Ammon's horn (tissue), 1 donor: ENCODE measurements around the gene RUNX1.

Source experiments
- DNase-seq: peaks from one replicate; pipeline ENCODE4 v3.0.0-alpha.2; 2016; ENCODE audit warnings: low spot score

The RUNX1 gene

DNA sequence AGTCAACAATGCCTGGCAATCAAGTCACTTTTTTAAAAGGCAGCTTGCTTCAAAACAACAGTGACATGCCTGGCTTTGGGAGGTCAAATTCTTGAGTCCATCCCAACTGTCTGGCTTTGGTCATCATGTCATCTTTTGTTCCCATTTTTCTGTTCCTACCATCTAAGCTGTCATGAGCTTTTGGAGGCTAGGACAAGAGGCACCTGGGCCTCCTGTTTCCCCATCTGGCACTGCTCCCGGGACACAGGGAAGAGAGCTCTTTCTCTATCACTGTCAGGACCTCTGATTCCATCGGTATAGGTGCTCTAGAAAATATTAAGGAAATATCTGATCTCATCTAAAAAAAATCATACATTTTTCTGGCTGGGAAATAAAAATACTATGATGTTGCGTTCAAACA, 224.0 kb downstream of the RUNX1 start:
- no peak for DNase-seq

DNA sequence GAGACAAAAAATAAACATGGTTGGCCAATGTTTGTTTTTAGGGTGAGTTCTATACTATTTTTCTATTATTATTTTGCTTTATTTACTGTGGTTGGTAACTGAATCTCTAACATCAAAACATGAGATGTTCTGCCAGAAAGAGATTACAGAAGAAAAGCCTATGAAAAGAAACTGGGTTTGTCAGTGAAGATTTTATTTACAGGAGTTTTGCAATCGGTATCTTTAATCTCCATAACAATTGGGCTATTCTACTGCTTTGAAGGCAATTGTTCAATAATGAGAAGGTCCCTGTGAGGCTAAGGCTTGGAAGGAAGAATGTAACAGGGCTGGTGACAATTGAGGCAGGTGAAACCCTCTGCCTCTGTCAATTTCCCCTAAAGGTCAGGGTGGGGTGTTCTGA, 224.8 kb downstream of the RUNX1 start:
- DNase-seq: no peak

DNA sequence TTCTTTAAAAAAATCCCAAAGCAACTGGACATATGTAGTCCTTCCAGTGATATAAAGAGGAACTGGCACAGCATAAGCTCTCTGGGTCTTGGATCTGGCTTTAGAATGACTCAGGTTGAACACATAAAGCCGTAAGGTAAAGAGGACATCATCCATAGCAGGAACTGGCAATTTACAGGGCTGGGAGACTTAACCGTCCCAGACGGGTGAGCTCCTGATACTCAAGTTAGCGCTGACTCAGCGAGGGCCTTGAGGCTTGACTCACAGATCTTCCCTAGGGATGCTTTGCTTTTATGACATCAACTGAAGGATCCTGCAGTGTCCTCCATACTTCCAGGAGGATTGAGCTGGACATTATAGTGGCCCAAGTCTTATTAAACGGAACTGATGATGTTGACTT, 226.2 kb downstream of the RUNX1 start:
- DNase-seq: no peak

DNA sequence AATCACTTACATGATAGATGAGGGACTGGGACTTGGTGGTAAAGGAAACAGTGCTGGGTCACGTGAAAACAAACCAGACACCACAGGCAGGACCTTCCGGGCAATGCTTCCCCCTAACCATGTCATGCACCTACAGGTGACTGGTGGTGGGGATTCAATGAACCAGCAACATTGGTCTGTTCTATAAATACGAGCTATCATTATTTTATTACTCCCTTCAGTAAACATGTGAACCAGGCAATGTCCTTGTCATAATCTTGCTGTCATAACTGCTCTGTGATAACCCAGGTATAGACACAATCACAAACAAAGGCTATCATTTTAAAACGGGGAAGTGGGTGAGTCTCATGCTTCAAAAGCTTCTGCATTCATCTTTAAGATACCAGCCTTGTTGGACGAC, 226.9 kb downstream of the RUNX1 start:
- no peak for DNase-seq

DNA sequence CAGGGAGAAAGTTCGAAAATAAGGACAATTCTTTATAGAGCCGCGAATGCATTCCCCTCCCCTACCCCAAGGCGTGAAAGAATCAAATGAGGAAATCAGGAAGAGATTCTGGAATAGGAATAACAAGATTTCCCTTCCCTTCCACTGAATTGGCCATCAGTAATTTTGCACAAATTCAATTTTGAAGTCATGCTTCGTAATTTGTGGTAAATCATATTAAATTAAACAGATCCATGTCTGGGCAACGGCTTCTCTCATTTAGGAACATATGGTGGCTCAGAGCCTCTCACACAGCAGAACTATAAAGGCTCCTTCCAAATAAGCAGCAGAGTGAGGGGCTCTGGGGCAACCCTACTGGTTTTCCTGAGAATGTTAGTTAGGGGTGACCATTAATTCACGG, 227.4 kb downstream of the RUNX1 start:
- no peak for DNase-seq

DNA sequence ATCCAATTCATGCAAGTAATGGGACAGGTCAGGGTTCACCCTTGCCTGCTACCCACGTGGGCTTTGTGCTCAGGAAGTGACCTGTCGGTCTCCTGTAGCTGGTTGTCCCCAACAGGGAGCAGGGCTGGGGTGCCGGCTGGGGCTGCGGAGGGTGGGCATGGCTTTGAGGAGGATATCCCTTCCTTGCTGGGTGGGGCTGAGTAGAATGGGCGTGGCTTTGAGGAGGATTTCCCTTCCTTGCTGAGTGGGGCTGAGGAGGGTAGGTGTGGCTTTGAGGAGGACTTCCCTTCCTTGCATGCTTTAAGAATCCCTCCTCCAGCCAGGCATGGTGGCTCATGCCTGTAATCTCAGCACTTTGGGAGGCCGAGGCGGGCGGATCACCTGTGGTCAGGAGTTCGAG, 229.1 kb downstream of the RUNX1 start:
- DNase-seq: no peak

DNA sequence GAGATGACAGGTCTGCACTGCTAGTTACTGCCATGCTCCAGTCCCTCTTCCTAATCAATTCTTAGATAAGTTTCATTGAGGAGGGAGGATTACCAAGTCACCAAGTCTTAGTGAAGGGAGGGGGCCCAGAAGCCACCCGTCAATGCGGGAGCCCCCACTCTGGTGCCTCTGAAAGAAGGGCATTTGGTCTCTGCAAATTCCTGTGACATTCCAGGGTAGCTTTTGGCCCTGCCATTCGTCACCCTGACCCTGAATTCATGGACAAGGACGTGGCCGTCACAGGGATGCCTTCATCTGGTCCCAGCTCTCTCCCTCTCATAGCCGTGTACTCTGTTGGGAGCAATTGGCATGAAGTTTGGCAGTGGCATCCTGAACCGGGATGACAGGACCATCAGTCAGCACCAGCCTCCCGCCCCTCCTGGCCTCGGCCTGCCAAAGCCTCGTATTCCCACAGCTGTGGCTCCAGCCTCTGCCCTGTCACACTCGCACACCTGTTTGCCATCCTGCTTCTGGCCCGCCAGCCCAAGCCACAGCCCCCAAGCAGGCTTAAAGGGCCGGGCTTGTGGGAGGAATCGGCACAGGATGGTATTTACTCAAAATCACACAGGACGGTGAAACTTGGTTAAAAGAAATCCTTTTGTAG, 229.6 kb downstream of the RUNX1 start:
- no peak for DNase-seq

DNA sequence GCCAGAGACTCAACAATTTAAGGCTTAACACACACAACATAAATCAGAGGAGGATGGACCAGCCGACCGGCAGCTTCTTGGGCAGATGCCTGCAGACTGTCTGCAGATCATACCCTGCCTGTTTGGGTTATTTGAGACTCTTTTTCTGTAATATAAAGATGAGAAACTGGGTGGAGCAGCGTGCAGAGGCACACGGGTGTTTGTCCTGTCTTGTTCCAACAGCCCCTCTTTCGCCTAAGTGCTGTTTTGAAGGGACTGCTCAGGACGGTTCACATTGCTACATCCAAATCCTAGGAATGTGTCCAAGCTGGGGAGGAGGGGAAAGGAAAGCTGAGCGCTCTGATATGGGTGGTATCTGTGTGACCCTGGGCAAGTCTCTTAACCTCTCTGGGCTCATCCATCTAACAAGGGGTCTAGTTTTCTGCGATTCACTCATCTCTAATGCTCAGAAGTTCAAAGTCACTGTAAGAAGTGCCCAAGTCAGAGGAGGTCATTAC, 230.4 kb downstream of the RUNX1 start:
- no peak for DNase-seq

DNA sequence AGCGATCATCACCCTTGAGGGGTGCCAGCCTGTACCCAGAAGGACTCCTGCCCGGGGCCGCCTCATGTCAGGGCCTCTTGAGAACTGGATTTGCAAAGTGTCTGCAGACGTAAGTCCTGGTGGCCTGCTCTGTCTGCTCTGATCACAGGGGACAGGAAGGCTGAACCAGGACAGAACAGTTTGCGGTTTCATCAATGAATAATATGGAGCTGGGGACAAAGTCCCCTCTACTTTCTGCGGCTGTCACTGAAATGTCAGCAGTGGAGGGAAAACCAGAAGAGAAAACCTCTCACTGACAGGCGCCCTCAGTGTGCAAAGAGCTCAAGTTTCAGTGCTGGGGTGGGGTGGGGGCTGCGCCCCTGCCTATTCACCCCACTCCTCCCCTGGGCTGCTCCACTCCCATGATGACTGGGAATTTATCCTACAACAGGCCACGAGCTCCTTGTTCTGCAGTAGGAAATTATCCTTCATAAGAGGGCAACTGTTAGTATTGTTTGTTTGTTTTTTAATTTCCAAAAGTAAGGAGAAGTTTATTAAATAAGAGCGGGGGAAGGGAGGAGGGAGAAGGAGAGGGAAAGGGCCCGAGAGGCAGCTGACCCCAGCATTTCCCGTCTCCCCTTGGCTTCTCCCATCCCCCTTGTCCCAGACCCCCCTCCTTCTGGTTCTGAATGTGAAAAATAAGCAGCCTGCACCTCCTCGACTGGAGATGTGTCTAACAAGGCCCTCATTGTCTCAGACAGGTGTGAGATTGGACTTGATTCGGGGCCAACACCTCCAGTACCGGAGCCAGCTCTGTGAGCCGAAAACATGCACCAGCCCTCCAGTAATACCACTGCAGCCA, 231.1 kb downstream of the RUNX1 start:
- no peak for DNase-seq

DNA sequence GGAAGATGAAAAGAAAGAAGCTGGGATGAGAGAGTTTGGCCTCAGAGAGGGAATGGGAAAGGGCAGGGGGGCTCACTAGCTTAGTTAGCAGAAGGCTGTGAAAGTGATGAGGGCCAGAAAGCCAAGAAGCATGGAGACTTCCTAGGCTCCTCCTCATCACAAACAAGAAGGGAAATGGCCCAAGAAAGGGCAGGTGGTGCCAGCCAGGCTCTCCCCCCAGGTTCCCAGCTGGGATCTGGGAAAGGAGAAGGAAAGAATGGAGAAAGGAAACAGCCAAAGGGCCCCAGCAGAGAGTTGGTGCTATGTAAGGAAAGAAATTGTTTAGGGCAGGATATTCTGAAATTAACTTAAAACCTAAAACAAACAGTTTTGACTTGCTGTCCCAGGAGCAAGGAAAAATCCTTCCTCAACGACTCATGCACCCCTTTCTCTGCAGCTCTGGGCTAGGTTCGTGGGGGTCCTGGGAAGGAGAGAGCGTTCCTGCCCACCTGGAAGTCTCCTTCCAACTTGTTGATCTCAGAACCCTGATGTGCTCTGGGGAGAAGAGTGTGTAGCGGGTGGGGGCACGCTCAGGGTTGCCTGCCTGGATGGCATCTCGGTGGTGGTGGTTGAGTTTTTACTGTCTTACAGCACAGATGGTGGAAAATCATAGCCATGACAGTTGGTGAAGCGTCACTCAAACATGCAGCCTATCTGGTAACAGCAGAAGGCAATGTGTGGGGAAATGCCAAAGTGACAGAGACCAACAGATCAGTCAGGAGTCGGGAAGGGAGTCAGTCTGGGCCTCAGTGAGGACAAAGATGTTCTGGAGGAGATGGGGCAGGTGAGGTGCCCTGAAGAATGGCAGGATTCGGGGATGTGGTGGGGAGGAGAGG, 233.0 kb downstream of the RUNX1 start:
- DNase-seq: no peak

DNA sequence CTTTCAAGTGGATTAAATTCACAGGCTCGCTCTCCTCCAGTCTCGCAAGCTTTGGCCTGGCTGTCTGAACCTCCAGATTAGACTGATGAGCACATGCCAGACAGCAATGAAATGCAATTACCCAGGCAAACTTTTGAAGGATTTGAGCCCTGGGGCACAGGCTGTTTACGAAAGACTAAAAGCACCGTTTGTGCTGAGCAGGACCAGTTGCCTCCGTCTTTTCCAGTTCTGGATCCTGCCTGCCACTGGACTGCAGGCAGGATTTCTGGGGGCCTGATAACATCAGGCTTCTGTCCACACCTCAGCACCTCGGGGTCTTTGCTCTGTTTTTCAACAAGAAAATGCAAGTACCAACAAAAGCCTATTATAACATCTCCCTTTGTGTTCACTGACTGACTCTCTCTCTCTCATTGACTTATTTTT, 234.6 kb downstream of the RUNX1 start:
- DNase-seq: no peak

DNA sequence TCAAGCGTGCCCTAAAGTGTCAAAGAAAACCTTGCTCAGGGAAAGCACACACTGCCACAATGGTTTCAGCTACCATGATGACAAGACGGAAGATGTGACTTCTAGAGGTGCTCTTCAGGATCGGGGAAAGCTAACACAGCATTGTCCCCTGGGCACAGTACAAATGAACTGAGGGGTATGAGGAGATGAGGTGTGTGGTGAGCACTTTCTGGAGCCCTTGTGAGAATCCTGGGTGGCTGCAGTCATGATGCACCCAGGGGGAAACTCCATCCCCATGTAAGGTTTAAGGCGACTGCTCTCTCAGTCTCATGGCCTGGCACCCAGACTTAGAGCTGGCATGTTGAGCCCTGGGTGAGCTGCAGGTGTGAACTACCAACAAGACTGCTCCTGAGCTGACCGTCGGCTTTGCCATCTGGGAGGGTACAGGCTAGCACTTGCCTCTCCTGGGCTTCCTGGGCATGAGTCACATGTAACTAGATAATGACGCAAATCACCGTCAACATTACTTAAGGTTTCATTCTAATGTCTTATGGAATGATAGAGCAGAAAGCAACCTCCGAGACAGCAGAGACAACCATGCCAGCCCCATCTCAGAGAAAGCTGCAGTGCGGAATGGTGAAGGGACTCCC, 235.7 kb downstream of the RUNX1 start:
- DNase-seq: no peak

DNA sequence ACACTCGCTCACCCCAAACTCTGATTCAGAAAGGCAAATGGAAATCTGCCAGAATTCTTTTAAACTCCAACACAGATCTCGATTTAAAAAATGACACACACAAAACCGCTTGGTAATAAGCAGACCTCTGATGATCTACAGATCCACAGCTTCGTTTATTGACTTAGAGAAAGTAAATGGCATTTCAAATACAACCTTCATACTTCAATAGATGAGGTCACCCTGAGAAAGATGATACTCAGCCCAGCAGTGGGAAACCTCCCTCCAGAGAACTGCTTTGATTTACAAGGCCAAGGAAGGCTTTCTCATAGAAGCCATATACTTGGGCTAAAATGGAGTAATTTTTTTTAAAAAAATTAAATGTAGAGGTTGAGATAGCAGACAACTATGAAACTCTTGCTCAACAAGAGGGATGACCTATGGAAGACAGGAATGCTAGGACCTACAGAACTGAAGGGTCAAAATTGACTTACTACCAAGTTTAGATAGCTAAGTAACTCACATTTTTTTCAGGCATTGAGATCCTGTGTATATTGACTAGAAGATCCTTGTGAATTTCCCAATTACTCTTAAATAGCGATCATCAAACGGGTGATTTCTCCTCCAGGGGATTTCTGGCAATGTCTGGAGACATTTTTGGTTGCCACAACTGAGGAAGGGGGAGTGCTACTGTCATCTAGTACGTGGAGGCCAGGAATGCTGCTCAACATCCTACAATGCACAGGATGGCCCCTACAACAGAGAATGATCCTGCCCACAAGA, 236.4 kb downstream of the RUNX1 start:
- DNase-seq: no peak

DNA sequence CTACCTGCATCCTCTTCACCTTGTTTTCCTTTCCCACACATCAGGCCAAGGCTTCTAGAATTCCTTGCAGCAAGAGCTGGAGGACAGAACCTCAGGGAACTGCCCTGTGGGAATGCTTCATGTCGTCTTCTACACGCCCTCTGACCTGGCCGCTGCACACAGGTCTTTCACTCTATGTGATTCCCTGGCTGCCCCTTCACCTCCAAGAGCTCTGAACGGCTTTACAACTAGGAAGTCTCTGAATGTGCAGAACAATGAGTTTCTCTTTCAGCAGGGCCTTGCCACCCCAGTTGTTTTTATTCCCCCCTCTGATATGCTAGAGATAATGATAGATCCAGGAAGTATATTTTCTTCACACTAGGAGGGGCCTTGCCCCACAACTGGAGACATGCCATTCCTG, 237.7 kb downstream of the RUNX1 start:
- no peak for DNase-seq

DNA sequence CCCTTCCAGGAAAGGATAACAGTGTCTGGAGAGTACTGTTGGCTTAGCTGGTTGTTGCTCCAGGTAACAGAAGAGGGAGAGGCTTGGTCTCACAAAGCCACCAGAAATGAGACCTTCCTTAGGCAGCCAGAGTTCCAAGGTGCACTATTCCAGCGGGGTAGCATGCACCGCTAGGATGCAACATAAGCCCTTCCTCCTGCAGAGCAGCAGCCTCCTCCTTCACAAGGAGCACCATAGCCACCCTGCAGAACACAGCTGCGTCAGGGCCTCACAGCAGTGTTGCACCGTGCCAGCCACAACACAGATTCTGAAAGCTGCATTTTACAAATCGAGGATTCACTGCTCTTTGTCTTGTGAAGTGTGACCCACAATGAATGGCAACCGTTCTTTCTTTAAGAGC, 238.3 kb downstream of the RUNX1 start:
- DNase-seq: no peak

DNA sequence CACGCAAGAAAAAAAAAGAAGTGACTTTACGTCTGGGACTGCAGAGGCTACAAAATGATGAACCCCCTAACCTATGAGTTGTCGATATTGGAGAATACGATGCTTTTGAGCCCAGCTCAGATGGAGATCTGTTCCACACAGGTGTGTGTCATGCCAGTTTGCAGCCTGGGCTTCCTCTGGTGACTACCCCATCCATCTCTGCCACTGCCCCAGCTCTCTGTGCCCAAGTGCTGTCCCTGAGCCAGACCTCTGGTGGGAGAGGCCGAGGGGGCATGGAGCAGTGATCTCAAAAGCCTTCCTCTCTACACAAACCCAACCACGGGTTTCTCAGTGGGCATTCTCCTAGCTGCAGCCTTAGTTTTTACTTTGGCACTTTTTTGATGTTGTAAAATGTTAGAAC, 239.3 kb downstream of the RUNX1 start:
- DNase-seq: no peak

DNA sequence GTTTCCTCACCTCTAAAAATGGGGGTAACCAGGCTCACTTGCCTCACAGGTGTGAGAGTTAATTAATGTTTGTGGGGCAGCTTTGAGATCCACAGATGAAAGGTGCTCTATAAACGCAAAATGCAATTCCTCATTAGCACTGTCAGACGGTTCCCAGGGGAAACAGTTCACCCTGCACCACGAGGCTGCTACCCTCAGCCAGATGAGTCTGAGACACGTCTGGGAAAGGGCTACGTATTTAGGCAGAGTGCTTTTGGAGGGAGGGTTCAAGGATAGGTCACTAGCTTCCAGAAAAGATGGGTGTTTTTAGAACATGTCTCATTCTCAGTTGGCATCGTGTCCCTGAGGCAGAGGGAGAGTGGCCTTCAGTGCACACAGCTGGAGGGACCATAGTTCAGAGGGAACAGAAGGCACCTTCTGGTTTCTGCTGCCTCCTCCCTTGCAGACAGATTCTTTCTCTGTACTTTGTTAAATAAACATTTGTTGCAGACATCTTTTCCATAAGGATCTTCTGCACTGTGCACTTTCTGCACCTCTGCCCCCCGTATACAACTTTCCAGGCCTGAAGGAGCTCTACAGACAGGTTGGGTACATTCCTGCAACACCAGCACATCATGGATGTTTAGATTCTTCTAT, 240.4 kb downstream of the RUNX1 start:
- DNase-seq: no peak

DNA sequence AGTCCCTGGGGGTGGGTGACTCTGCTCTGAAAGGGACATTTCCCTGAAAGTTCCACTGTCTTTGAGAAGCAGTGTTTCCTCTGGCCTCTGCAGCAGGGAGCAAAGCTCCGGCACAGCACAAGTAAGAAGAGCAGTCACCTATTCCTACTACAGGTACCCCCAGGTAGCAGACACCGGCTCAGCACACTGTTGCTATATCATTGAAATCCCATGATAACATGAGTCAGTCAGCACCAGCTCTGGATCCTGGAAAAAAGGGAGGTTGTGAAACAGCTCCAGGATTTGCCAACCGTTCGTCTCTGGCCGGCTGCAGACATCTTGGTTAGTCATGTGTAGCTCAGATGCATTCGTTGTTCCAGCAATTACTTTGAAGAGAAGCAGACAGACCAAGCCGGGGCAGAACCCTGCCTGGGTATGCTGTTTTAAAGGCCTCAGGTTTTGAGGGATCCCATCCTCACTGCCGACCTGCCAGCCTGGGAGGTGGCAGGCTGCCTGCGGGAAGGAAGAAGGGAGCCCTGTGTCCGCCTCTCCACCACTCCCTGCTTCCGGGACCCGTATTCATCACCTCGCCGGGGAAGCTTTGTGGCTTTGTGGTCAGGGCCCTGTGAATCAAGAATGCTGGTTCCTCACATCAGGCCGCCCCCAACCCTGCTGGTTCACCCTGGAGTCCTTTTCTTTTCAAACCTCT, 241.1 kb downstream of the RUNX1 start:
- no peak for DNase-seq

DNA sequence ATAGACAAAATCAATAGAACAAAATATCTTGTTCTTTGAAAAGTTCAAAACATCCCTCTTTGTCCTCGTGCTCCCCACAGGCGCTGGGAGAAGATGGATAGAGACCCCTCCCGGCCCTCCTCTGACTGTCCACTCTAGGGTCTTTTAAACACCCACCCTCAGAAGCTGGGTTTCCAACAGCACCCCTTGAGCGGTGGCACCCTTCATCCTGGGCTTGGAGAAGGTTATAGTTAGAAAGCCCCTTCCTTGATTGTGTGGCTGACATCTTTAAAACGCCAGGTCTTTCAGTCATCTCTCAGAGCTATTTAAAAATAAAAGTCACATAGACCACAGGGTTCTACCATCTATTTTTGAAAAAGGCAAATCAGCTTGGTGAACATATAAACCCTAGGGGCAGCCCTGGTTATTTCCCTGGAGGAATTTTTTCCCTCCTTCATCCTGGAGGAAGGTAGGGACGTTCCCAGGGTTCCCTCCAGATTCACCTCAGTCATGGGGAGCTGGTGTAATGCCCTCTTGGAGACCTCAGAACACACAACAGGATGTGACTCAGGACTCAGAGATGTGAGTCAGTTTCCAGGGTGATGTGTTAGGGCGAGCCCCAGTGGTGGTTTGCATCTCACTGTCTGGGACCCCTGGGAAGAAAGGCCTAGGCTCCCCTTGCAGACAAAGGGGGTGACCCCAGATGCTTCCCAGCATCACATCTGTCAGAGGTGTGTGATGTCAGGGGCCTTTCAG, 241.8 kb downstream of the RUNX1 start:
- no peak for DNase-seq

DNA sequence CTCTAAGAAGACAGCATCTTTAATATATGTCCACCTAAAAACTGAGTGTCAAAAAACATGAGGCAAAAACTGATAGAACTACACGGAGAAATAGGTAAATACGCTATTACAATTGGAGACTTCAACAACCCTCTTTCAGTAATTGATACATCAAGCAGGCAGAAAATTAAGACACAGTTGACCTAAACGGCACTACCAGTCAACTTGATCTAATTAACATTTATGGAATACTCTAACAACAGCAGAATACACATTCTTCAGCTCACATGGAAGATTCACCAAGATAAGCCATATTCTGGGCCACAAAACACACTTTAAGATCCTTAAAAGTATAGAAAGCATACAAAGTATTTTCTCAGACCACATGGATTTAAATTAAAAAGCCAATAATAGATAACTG, 242.7 kb downstream of the RUNX1 start:
- DNase-seq: no peak
